Stomach (tissue), 4 donors: ENCODE data around the gene DHX57.

Source experiments
- POLR2AphosphoS5 ChIP-seq, 3 donors: sonication (generic); formaldehyde crosslinking; IDR thresholded peaks; one replicate each; pipeline ENCODE4 v1.6.1; 2016; ENCODE audit warnings: antibody characterized with exemption in 3 of 3
- TF ChIP-seq, protein P1 (sequence below), 7 experiments: fragments of 450-650 bp in 4 of 7; fragments of 200-600 bp in 3 of 7; sonication (generic) in 3 of 7; IDR thresholded peaks; one replicate each; pipeline ENCODE4 v1.5.1; 2016 to 2019; ENCODE audit warnings: antibody characterized with exemption in 7 of 7, control low read depth in 2 of 7, mild to moderate bottlenecking in 1 of 7

DNA sequence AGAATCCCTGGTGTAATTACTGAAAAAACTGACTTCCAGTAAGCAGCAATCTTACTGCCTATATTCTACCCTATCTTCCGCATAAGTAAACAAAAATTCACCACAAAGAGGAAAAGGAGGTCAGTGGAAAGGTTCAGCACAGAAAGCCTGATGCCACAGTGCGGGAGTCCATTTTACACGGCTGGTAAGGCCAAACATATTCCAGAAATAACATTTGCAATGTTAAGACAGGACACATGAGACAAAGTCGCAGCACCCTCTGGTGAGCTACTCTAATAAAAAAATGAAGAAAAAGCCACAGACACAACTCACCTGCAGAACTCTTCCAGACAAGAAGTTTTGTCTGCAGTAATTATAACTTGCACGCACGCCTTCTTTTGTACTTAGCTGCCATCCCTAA is 57.2 kb downstream of the DHX57 start:
- no peak for TF ChIP-seq POLR2AphosphoS5 (IDR thresholded peaks at IDR 0.05)
- TF ChIP-seq, protein P1, sequence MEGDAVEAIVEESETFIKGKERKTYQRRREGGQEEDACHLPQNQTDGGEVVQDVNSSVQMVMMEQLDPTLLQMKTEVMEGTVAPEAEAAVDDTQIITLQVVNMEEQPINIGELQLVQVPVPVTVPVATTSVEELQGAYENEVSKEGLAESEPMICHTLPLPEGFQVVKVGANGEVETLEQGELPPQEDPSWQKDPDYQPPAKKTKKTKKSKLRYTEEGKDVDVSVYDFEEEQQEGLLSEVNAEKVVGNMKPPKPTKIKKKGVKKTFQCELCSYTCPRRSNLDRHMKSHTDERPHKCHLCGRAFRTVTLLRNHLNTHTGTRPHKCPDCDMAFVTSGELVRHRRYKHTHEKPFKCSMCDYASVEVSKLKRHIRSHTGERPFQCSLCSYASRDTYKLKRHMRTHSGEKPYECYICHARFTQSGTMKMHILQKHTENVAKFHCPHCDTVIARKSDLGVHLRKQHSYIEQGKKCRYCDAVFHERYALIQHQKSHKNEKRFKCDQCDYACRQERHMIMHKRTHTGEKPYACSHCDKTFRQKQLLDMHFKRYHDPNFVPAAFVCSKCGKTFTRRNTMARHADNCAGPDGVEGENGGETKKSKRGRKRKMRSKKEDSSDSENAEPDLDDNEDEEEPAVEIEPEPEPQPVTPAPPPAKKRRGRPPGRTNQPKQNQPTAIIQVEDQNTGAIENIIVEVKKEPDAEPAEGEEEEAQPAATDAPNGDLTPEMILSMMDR (IDR thresholded peaks at IDR 0.05) = peak in 1 of 7 experiments; percentile 8
